ENCODE measurements around the gene SWSAP1.

SWSAP1 gene

GRCh38 chr19:11356676-11357550, 17.6 kb upstream of the SWSAP1 start:
- H3K36me3 ChIP-seq = peaks cover 42% of the 10 kb centered on the region
- TF ChIP-seq CTCF (IDR thresholded peaks at IDR 0.05) = no peak
- peaks cover 39 to 40% of the 10 kb centered on the region in 2 experiments for H3K4me1 ChIP-seq (ENCODE audit: control insufficient read depth in 1 of 2, insufficient read depth in 1 of 2, low read depth in 1 of 2, low read length in 1 of 2)
- H3K27ac ChIP-seq = peak overlapping the region; percentile 6
- no peaks in the 10 kb centered on the region for H3K27me3 ChIP-seq
- peak overlapping the region; percentile 85 to 99 for H3K4me3 ChIP-seq (ENCODE audit: low read depth in 1 of 2, low read length in 1 of 2)
- H3K9me3 ChIP-seq = no peaks in the 10 kb centered on the region

- Histone ChIP-seq H3K9me3 (no peaks in the 10 kb centered on the region), H3K4me3 (ENCODE audit: low read depth in 1 of 2, low read length in 1 of 2) (no peak overlapping the region), H3K27ac (no peak overlapping the region), H3K36me3 (peaks cover 68% of the 10 kb centered on the region), H3K27me3 (no peaks in the 10 kb centered on the region), H3K4me1 (ENCODE audit: control insufficient read depth in 1 of 2, insufficient read depth in 1 of 2, low read depth in 1 of 2, low read length in 1 of 2) (peaks cover 39 to 40% of the 10 kb centered on the region in 2 experiments)
- no peak for TF ChIP-seq CTCF (IDR thresholded peaks at IDR 0.05)
Observed at GRCh38 chr19:11359421-11359820, 15.0 kb upstream of the SWSAP1 start.

- Histone ChIP-seq H3K4me3 (ENCODE audit: low read depth in 1 of 2, low read length in 1 of 2) (no peak overlapping the region), H3K27me3 (no peaks in the 10 kb centered on the region), H3K27ac (no peak overlapping the region), H3K36me3 (peaks cover 85% of the 10 kb centered on the region), H3K9me3 (no peaks in the 10 kb centered on the region), H3K4me1 (ENCODE audit: control insufficient read depth in 1 of 2, insufficient read depth in 1 of 2, low read depth in 1 of 2, low read length in 1 of 2) (peaks cover 24 to 34% of the 10 kb centered on the region in 2 experiments)
- no peak for TF ChIP-seq CTCF (IDR thresholded peaks at IDR 0.05)
Observed at GRCh38 chr19:11361037-11361770, 13.3 kb upstream of the SWSAP1 start.

GRCh38 chr19:11361771-11362731, 12.4 kb upstream of the SWSAP1 start:
- Histone ChIP-seq H3K36me3 (peaks cover 89% of the 10 kb centered on the region), H3K4me1 (ENCODE audit: control insufficient read depth in 1 of 2, insufficient read depth in 1 of 2, low read depth in 1 of 2, low read length in 1 of 2) (peaks cover 16 to 25% of the 10 kb centered on the region in 2 experiments), H3K9me3 (no peaks in the 10 kb centered on the region), H3K4me3 (ENCODE audit: low read depth in 1 of 2, low read length in 1 of 2) (no peak overlapping the region), H3K27me3 (no peaks in the 10 kb centered on the region), H3K27ac (no peak overlapping the region)
- TF ChIP-seq CTCF (IDR thresholded peaks at IDR 0.05) = no peak

GRCh38 chr19:11363881-11364280, 10.6 kb upstream of the SWSAP1 start:
- peaks cover 84% of the 10 kb centered on the region for H3K36me3 ChIP-seq
- peaks cover 3 to 7% of the 10 kb centered on the region in 2 experiments for H3K4me1 ChIP-seq (ENCODE audit: control insufficient read depth in 1 of 2, insufficient read depth in 1 of 2, low read depth in 1 of 2, low read length in 1 of 2)
- no peak overlapping the region for H3K27ac ChIP-seq
- no peaks in the 10 kb centered on the region for H3K27me3 ChIP-seq
- no peak overlapping the region for H3K4me3 ChIP-seq (ENCODE audit: low read depth in 1 of 2, low read length in 1 of 2)
- no peak for TF ChIP-seq CTCF (IDR thresholded peaks at IDR 0.05)
- no peaks in the 10 kb centered on the region for H3K9me3 ChIP-seq
